ENCODE measurements around the gene CHI3L1.

- TF ChIP-seq EP300 (IDR thresholded peaks at IDR 0.05; ENCODE audit: low read depth) (no peak), POLR2A (IDR thresholded peaks at IDR 0.05) (no peak)
Measured at GRCh38 chr1:203217139-203217655, 30.7 kb upstream of the CHI3L1 start.

Measured in transverse colon (tissue), 1 donor.